GM12878 (cell line): Measurements from ENCODE around the gene MAP4K4.

Experiments used
- CBX5 ChIP-seq: sonication (generic); IDR thresholded peaks from 2 replicates; pipeline ENCODE4 v1.6.1; 2016; ENCODE audit warnings: low read depth, moderate library complexity, mild to moderate bottlenecking, inconsistent platforms
- EZH2 ChIP-seq: IDR thresholded peaks from 2 replicates; pipeline ENCODE4 v1.6.1; 2012; ENCODE audit warnings: low read depth, mild to moderate bottlenecking, control low read depth, inconsistent platforms, low read length, borderline replicate concordance; ENCODE audit not compliant: control insufficient read depth
- NR2C2 ChIP-seq: IDR thresholded peaks from 2 replicates; pipeline ENCODE4 v1.6.1; 2011; ENCODE audit warnings: borderline replicate concordance, low read depth; ENCODE audit not compliant: control insufficient read depth, insufficient read length
- POLR2AphosphoS2 ChIP-seq: IDR thresholded peaks from 2 replicates; pipeline ENCODE4 v1.6.1; 2011; ENCODE audit warnings: low read depth, mild to moderate bottlenecking, low read length, improper control_type of control experiment, moderate library complexity
- TF ChIP-seq, protein P1 (sequence below), 3 experiments: IDR thresholded peaks in 2 of 3; conservative IDR thresholded peaks in 1 of 3; 2 replicates each; pipeline ENCODE4 v1.5.1; 2011; ENCODE audit warnings: low read depth in 3 of 3, low read length in 3 of 3, mild to moderate bottlenecking in 3 of 3, control low read depth in 2 of 3, moderate library complexity in 2 of 3, inconsistent platforms in 1 of 3, mixed read lengths in 1 of 3; ENCODE audit not compliant: control insufficient read depth in 2 of 3, insufficient read depth in 1 of 3; ENCODE audit errors: extremely low read depth in 1 of 3
- TF ChIP-seq, protein P2 (sequence below): IDR thresholded peaks from 2 replicates; pipeline ENCODE4 v1.6.1; 2012; ENCODE audit warnings: mild to moderate bottlenecking, low read depth, low read length
- TF ChIP-seq, protein P3 (sequence below): IDR thresholded peaks from 2 replicates; pipeline ENCODE4 v1.6.1; 2012; ENCODE audit warnings: low read length, inconsistent platforms

DNA sequence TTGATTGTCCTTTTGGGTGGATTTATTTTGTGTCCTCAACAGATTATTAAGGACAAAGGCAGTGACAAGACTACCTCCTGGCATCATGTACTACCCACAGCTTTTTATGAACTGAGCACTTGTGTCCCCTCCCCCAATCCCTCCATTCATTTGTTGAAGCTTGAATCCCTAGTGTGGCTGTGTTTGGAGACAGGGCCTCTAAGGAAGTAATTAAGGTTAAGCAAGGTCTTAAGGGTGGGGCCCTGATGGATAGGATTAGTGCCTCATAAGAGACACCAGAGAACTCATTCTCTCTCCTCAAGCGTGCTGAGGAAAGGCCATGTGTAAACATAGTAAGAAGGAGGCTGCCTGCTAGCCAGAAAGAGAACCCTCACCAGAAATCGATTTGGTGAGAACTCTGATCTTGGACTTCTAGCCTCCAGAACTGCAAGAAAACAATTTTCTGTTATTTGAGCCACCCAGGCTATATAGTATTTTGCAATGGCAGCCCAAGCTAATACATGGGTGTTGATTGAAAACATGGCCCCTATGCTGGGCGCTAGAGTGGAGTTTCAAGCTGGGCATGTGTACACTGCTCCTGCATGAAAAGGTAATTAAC, 3.4 kb upstream of the MAP4K4 start:
- TF ChIP-seq, protein P1, sequence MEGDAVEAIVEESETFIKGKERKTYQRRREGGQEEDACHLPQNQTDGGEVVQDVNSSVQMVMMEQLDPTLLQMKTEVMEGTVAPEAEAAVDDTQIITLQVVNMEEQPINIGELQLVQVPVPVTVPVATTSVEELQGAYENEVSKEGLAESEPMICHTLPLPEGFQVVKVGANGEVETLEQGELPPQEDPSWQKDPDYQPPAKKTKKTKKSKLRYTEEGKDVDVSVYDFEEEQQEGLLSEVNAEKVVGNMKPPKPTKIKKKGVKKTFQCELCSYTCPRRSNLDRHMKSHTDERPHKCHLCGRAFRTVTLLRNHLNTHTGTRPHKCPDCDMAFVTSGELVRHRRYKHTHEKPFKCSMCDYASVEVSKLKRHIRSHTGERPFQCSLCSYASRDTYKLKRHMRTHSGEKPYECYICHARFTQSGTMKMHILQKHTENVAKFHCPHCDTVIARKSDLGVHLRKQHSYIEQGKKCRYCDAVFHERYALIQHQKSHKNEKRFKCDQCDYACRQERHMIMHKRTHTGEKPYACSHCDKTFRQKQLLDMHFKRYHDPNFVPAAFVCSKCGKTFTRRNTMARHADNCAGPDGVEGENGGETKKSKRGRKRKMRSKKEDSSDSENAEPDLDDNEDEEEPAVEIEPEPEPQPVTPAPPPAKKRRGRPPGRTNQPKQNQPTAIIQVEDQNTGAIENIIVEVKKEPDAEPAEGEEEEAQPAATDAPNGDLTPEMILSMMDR (IDR thresholded peaks at IDR 0.05 in 2 of 3, conservative IDR thresholded peaks at IDR 0.05 in 1 of 3; ENCODE audit: control insufficient read depth in 2 of 3, extremely low read depth in 1 of 3, insufficient read depth in 1 of 3, low read depth in 3 of 3, low read length in 3 of 3): no peak
- TF ChIP-seq POLR2AphosphoS2: no peak
- TF ChIP-seq, protein P2, sequence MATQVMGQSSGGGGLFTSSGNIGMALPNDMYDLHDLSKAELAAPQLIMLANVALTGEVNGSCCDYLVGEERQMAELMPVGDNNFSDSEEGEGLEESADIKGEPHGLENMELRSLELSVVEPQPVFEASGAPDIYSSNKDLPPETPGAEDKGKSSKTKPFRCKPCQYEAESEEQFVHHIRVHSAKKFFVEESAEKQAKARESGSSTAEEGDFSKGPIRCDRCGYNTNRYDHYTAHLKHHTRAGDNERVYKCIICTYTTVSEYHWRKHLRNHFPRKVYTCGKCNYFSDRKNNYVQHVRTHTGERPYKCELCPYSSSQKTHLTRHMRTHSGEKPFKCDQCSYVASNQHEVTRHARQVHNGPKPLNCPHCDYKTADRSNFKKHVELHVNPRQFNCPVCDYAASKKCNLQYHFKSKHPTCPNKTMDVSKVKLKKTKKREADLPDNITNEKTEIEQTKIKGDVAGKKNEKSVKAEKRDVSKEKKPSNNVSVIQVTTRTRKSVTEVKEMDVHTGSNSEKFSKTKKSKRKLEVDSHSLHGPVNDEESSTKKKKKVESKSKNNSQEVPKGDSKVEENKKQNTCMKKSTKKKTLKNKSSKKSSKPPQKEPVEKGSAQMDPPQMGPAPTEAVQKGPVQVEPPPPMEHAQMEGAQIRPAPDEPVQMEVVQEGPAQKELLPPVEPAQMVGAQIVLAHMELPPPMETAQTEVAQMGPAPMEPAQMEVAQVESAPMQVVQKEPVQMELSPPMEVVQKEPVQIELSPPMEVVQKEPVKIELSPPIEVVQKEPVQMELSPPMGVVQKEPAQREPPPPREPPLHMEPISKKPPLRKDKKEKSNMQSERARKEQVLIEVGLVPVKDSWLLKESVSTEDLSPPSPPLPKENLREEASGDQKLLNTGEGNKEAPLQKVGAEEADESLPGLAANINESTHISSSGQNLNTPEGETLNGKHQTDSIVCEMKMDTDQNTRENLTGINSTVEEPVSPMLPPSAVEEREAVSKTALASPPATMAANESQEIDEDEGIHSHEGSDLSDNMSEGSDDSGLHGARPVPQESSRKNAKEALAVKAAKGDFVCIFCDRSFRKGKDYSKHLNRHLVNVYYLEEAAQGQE: no peak
- no peak for TF ChIP-seq NR2C2
- no peak for TF ChIP-seq EZH2
- TF ChIP-seq, protein P3, sequence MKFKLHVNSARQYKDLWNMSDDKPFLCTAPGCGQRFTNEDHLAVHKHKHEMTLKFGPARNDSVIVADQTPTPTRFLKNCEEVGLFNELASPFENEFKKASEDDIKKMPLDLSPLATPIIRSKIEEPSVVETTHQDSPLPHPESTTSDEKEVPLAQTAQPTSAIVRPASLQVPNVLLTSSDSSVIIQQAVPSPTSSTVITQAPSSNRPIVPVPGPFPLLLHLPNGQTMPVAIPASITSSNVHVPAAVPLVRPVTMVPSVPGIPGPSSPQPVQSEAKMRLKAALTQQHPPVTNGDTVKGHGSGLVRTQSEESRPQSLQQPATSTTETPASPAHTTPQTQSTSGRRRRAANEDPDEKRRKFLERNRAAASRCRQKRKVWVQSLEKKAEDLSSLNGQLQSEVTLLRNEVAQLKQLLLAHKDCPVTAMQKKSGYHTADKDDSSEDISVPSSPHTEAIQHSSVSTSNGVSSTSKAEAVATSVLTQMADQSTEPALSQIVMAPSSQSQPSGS: no peak
- no peak for TF ChIP-seq CBX5
